HG02870 (cell line): ENCODE data around the gene RASD2.
"Not testable (repeated sequence)": the region's sequence is repeated elsewhere in the genome, so short reads cannot be mapped to it uniquely, and the experiment has no call there.

Experiments used
- ATAC-seq: cut with Tn5 transposase; IDR thresholded peaks from one replicate; pipeline ENCODE4 v1.9.1; 2021; ENCODE audit warnings: mild to moderate bottlenecking, moderate library complexity; ENCODE audit not compliant: unreplicated experiment

RASD2 gene, protein sequence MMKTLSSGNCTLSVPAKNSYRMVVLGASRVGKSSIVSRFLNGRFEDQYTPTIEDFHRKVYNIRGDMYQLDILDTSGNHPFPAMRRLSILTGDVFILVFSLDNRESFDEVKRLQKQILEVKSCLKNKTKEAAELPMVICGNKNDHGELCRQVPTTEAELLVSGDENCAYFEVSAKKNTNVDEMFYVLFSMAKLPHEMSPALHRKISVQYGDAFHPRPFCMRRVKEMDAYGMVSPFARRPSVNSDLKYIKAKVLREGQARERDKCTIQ

DNA sequence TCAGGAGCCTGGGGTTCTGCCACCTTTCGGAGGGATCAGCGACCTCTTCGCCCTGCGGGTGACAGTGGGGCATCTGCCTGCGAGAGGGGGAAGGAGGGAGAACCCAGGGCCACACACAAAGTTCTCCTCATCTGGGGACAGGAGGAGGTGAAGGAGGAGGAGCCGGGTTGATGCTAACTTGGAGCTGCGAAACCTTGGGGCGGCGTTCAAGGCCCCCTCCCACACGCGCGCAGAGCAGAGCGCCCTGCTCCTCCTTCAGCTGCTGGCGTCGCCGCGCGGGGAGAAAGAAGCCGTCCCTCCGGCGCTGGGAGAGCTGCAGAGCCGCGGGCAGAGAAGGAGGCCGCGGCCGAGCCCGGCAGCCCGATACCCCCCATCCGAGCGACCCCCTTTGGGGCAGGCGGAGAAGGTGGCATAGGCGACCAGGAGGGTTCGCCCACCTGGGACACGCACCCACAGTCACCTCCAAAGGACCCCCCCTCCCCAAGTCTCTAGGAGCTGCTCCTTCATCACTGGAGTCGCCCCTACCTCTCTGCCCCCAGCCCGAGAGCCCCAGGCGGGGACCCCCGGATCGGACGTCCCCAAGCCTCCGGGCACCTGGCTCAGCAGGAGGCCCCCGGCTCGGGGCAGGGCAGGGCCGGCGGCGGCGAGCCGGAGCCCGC lies at the start of gene RASD2:
Gene RASD2 (plus strand): TSS at position 237 of the 659 bp plus-strand sequence. CDS start 5,979 bp downstream, outside the sequence.
- no peak for ATAC-seq

- not testable (repeated sequence) for ATAC-seq
Measured at GRCh38 chr22:35491061-35491907, 49.3 kb upstream of the RASD2 start.

- ATAC-seq: no peak
Measured at GRCh38 chr22:35491908-35492380, 48.7 kb upstream of the RASD2 start.

GRCh38 chr22:35493074-35493473 lies 47.6 kb upstream of the RASD2 start:
- no peak for ATAC-seq

GRCh38 chr22:35495711-35496110 lies 44.9 kb upstream of the RASD2 start:
- ATAC-seq: not testable (repeated sequence)

GRCh38 chr22:35496768-35497312 lies 43.8 kb upstream of the RASD2 start:
- ATAC-seq: no peak

DNA sequence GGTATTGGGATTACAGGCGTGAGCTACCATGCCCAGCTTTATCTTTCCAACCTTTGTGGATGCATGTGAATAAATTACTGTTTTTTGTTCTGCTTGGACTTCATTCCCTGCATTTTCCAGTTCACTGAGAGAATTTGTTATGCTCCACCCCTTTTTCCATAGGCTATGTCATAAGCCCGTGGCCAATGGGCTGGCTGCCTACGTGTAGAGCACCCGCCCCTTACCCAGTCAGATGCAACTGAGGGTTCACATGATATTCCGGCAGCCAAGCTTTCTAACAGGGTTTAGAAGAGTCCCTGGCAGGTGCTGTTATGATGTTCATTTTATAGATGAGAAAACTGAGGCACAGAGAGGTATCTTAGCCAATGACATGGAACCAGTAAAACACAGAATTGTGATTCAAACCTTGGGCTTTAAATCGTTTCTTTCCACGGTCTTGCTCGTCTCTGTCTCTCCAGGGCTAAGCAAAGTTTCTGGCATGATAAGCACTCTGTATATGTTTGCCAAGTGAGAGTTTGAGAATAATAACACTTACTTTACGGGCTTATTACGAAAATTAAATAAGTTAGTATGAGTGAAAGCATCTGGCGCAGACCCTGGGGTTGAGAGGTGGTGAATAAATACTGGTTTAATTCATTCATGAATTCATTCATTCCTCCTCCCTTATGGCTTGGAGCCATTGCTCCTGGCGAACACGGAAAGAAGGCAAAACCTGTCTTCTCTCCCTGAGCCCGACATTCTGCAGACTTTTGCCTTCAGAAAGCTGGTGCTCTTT lies 42.4 kb upstream of the RASD2 start:
- no peak for ATAC-seq

GRCh38 chr22:35502836-35503235 lies 37.8 kb upstream of the RASD2 start:
- ATAC-seq: no peak

GRCh38 chr22:35505399-35506258 lies 35.0 kb upstream of the RASD2 start:
- ATAC-seq: no peak

DNA sequence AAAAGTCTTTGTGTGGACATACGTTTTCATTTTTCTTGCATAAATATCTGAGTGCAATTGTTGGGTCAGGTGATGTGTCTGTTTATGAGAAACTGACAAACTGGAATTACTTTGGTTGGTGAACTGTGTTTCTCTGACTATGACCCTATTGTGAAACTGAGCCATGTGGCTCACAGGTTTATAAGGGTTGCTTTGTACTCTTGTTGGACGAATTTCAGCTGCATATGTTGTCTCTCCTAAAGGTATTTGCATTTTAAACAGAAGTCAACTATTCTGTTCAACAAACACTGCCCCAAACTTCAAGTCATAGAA lies 34.4 kb upstream of the RASD2 start:
- no peak for ATAC-seq

DNA sequence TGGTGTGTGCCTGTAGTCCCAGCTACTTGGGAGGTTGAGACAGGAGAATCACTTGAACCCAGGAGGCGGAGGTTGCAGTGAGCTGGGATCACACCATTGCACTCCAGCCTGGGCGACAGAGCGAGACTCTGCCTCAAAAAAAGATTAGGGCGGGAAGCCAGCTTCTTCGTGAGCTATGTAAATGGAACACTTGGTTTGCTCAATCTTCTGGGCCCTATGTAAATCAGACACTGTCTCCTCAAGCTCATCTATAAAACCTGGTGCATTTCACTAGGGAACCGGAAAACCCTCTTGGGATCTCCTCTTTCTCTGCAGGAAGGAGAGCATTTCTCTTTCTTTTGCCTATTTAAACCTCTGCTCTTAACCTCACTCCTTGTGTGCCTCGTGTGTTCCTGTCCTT lies 32.8 kb upstream of the RASD2 start:
- not testable (repeated sequence) for ATAC-seq

DNA sequence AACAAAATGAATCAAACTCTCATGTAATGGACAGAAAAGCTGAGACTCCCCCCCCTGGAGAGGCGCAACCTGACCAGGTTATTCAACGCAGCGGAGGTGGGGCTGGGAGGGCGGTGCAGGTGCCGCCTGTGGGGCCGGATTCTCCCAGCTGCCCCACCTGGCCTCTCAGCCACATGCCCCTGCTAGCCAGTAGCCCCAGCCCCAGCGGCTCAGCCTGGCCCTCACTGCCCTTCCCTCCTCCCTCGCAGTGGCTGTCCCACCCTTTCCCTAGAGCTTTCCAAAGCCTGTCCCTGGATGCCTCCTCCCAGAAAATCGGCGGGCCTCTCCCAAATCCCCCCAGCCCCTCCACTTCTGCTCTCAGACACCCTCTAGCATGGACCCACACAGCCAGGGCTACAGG lies 31.2 kb upstream of the RASD2 start:
- ATAC-seq: no peak

DNA sequence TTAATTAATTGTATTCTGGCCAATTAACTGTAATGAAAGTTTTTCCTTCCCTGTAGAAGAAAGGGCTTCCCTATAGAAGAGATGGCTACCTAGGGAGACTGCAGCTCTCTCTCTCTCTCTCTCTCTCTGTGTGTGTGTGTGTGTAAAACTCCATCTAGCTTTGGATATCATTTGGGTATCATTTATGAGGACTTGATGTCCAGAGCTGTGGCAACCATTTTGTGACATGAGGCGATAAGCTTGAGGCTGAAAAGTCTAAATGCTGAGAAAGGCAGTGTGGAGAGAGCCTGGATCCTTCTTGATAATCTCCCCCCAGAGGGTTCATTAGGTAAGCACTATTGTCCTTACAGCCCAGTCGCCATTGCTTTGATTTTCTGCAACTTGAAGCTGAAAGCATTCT lies 30.7 kb upstream of the RASD2 start:
- no peak for ATAC-seq

DNA sequence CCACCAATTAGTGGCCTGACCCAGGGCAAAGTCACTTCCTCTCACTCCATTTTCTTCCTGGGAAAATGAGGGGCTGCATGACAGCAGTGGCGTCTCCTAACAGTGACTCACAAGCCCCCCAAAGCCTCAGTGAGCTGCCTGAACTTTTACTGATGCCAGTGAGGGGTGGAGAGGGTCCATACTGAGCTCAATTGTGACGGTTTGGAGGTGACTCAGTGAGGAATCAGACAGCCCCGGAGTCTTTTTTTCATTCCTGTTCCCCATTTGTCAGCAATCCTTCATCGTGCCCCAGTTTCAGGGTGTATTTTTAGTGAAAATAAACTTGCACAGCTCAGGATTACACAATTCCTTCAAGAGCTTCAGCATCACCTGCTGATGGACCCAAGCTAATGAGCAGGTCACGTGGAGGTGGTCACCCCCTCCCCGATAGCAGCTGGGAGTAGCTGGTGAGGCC lies 30.1 kb upstream of the RASD2 start:
- no peak for ATAC-seq

DNA sequence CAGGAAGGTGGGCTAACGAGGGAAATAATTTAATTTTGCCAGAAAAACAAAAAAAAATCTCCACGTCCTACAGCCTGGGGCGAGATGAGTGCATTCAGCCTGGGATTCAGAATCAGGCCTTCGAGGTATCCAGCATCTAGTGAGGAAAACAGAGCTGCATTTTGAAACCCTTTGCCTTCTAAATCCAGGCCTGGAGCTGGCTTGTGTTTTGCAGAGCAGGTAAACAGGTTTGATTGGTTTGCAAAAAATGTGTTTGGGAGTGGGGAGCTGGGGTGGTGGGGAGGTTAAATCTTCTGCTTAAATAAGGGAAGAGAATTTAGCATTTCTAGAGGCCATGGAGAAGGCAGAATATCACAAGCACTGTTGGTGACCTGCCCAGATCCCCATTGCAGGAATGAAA lies 29.7 kb upstream of the RASD2 start:
- ATAC-seq: no peak

- no peak for ATAC-seq
Measured at GRCh38 chr22:35514366-35514765, 26.3 kb upstream of the RASD2 start.

- not testable (repeated sequence) for ATAC-seq
Measured at GRCh38 chr22:35515952-35516351, 24.7 kb upstream of the RASD2 start.

DNA sequence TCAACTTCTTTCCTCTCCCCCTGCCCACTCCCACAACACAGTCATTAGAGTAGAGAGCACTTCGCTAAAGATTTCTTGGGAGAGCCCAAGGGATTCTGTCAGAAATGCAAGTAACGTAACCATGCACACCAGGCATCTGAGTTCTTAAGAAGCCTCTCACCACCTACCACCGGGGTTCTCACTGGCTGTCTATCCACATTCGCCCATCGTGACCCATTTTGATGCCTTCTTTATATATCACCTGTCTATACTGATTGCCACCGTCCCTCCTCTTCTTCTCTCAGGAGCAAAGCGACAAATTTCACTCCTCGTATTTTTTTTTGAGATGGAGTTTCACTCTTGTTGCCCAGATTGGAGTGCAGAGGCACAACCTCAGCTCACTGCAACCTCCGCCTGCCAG lies 23.9 kb upstream of the RASD2 start:
- no peak for ATAC-seq

DNA sequence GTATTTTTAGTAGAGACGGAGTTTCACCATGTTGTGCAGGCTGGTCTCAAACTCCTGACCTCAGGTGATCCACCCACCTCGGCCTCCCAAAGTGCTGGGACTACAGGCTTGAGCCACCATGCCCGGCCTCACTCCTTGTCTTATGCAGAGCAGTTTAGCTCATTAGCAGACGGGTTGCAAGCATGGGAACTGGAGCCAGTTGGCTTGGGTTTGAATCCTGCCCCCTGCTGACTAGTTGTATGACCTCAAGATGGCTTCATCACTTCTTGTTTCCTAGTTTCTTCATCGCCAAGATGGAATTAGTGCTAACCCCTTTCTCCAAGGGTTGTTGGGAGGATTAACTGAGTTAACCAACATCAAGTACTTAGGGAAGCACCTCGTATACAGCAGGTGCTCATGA lies 23.4 kb upstream of the RASD2 start:
- no peak for ATAC-seq
